ENCODE data around the gene TAF11L2.
"Not testable (repeated sequence)": the region's sequence is repeated elsewhere in the genome, so short reads cannot be mapped to it uniquely, and the experiment has no call there.

GRCh38 chr5:17486464-17487173 is 11.4 kb upstream of the TAF11L2 start:
- not testable (repeated sequence) for TF ChIP-seq CTCF, POLR2A (IDR thresholded peaks at IDR 0.05)
